NAMALWA (cell line): ENCODE results near the gene JAM2.

ENCODE experiments used
- DNase-seq: peaks from one replicate; pipeline ENCODE4 v3.0.0-alpha.2; 2015; ENCODE audit warnings: low spot score

The JAM2 gene

GRCh38 chr21:25717491-25718147, 78.6 kb downstream of the JAM2 start:
- peak; percentile 22 for DNase-seq

DNA sequence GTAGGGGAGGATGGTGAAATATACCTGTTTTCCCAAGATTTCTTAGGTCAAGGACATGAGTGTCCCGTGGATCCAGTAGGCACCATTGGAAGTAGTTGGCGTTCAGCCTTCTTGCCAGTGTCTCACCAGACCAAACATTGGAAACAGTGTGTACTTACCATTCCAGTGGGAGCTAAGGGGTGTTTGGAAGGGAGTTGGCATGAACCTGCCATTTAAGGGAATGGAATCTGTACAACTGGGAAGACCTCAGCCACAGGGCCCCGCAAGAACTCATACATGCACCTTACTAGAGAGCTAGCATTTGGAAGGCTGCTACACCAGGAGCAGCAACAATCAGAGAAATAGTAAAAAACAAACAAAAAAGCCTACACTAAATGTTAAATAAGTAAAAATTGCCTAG, 82.9 kb downstream of the JAM2 start:
- no peak for DNase-seq

GRCh38 chr21:25722631-25723030, 83.6 kb downstream of the JAM2 start:
- no peak for DNase-seq

GRCh38 chr21:25732091-25732760, 93.2 kb downstream of the JAM2 start:
- no peak for DNase-seq

DNA sequence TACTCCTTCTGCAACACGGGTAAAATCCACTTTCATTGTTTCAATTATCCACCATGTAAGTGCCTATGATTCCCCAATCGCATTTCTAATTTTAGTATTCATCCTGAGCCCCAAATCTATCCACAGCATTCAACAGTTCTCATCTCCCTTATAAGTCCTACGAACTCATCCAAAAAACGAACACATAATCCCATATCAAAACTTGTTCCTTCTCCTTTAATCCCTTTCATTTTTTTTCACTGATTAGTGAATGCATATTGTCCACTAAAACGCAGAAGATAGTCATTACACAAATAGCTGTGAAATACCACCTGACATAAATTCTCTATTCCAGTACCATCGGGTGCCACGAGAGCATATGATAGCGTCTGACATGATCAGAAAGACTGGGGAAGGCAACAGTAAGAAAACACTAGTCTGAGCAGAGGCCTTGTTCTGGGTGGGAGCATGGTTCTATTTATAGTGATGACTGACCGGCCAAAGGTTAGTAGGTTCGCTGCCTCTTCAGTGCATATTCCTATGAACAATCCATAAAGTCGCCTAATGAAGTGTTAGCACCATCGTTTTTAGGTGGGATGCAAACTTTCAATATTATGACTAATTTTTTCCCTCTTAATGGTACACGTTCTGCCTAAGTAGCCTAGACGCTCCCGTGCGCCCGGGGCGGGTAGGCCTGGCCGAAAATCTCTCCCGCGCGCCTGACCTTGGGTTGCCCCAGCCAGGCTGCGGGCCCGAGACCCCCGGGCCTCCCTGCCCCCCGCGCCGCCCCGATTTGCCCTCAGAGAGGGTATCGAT, 95.0 kb downstream of the JAM2 start:
- peak; percentile 66 for DNase-seq

GRCh38 chr21:25734654-25734903, 95.5 kb downstream of the JAM2 start:
- DNase-seq, result no peak

DNA sequence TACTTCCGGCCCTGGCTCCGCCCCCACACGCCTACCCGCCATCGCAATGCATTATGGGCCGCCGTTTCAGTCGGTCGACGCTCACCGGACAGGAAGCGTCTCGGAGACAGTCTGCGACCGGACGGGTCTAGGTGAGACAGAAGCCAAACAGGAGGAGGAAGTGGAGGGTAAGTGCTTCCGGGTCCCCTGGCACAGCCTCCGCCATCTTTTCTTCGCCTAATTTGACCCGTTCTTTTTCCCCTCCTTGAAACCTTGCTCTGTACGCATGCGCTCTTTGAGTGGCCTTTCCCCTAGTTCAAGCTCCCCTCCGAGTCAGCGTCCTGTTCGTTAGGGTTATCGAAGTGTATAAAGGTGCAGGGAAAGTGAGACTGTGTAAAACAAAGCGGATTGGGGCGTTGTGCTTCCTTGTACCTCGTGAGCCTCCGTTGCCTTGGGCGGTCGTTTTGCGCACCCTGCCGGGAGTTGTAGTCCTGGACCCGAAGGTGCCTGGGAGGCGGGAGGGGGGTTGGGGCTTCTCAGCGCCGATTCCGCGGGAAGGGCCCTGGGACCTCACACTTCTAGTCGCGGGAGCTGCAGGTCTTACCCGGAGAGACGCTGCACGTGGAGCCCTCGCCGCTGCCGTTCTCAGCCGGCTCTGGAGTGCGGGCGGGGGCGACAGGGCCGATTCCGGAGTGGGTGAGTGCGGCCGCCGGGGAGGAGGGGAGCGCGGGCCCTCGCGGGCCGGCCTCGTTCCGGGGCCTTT, 96.0 kb downstream of the JAM2 start, which contains the start of the genes ATP5PF and GABPA:
Gene ATP5PF (minus strand): TSS at position 1 of the 742 bp plus-strand sequence. CDS start 5,110 bp downstream, outside the sequence.
Gene GABPA (plus strand): TSS at position 69 of the 742 bp plus-strand sequence. CDS start 6,627 bp downstream, outside the sequence.
- peak; percentile 99 for DNase-seq

GRCh38 chr21:25735646-25736597, 96.9 kb downstream of the JAM2 start:
- DNase-seq, result peak; percentile 79

- DNase-seq, result peak; percentile 37
Observed at GRCh38 chr21:25737421-25737820, 98.4 kb downstream of the JAM2 start.

GRCh38 chr21:25742900-25743299, 103.8 kb downstream of the JAM2 start:
- no peak for DNase-seq

DNA sequence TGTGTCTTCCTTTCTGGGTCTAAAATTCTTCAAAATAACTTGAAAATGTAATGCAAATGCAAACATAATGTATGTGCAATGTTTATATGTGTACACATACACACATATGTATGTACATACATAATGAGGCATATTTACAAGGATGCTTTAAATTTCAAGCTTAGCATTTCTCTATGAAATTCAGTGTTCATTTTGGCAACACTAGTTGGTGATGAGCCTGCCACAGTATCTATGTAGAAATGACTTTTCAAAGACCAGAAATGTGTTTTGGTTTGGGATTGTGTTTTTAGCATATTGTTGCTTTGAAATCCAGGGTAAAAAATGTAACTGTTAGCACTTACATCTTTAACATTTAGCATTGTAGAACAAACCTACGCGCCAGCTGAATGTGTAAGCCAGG, 105.8 kb downstream of the JAM2 start:
- DNase-seq, result no peak

- DNase-seq, result no peak
Observed at GRCh38 chr21:25750085-25750484, 111.0 kb downstream of the JAM2 start.

- no peak for DNase-seq
Observed at GRCh38 chr21:25752416-25752815, 113.4 kb downstream of the JAM2 start.

DNA sequence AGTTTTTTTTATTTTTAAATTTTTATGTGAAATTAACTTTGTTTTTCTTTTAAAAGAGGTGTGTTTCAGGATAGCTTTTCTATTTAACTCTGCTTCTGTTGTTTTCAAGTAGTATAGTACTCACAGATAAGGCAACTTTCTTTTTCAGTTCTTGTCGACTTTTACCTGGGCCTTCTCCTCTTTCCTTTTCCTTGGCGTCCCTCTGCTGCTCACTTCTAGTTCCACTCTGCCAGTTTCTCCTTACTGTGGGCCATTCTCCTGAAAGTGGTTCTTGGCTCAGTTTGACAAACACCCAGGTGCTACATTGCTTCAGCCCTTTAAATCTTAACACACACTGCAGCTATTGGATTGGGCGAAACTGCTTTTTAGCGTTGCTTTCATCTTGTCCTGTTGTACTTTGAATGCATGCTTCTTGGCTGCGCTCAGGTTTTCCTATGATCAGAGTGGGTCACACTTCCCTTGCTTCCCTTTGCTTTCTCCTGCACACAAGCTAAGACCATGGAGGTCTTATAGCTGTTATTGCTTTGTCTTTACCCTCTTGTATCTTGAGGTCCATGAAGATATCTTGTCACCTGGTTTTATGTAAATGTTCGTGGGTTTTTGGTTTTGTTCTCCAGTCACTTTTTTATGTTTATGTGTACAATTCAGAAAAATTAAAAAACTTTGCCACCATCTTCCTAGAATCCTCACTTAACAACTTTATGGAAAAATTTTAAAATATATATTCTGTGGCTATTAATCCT, 117.3 kb downstream of the JAM2 start:
- no peak for DNase-seq

- no peak for DNase-seq
Observed at GRCh38 chr21:25757531-25757930, 118.5 kb downstream of the JAM2 start.

- DNase-seq, result no peak
Observed at GRCh38 chr21:25759573-25759972, 120.5 kb downstream of the JAM2 start.

DNA sequence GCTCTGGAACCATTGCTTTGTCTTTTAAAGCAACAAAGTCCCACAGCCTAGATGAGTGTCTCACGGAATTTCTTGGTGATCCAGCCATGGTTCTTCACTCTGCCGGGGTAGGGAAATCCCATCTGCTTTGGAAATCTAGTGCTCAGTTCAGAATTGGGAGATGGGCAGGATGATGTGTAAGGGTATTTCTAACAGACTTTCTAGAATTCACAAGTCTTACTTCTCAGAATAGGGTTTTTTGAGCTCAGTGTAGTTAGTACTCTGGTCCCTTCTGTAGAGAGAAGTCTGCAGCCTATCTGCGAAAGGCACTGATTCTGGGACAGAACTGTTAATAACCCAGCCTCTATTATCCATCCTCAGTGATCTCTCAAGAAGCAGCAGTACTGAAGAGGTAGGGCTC, 121.0 kb downstream of the JAM2 start:
- DNase-seq, result no peak

DNA sequence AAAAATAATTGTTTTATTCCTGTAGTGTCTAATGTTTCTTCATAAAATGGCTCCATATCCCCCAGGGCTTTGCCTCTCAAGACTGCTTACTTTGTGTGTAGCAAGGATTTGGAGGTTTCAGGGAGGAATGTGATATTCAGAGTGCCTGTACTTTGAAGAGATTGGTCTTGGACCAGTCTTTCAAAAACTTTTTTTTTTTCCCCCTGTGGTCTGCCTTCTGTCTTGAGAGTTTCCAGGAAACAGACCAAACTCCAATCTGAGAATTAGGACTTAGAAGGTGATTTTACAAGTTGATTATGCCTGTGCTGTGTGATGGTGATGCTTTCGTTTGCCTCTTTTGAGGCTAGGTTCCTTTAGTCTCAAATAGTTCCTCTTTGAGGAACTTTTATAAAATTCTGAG, 121.6 kb downstream of the JAM2 start:
- no peak for DNase-seq

GRCh38 chr21:25764065-25764464, 125.0 kb downstream of the JAM2 start:
- DNase-seq, result no peak
